ENCODE data around the gene METAP2. TPM values are rescaled to one million over a fixed set of nuclear protein-coding genes. Genes with fewer than 3 reads are reported as not detected.

Gene METAP2
- total RNA-seq, 1 experiment from 2014 or later, result 86.1 TPM

DNA sequence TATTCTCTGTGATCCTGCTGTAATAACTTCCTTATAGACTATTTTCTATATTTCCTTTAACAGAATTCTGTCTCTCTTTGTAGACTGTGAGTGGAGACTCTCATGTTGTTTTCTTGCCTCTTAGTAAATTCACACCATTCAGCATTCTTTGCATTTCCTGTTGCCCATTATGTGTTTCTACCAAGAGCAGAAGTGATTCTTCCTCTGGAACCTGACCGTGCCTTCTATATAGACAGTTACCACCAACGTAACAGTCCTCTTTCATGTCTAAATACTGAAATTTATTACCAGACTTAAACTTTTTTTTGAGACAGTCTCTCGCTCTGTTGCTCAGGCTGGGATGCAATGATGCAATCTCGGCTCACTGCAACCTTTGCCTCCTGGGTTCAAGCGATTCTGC, 31.1 kb downstream of the METAP2 start:
- Histone ChIP-seq H3K36me3 (ENCODE audit: control insufficient read depth, insufficient read depth, low read length) (peaks cover 16% of the 10 kb centered on the region), H3K9me3 (ENCODE audit: control insufficient read depth, insufficient read depth, low read depth, low read length) (no peaks in the 10 kb centered on the region), H3K4me1 (ENCODE audit: control insufficient read depth, insufficient read depth, low read length) (no peaks in the 10 kb centered on the region), H3K27me3 (ENCODE audit: control insufficient read depth, insufficient read depth, low read length) (no peaks in the 10 kb centered on the region), H3K27ac (ENCODE audit: low read length) (no peak overlapping the region), H3K4me3 (ENCODE audit: low read depth in 2 of 2, low read length in 2 of 2) (no peak overlapping the region)
- in situ Hi-C loops (cut with HindIII; ENCODE audit: low pct_unique_long_range_greater_than_20kb, low sequenced_read_pairs) (no loop called here), intact Hi-C loops (cut with micrococcal nuclease; ENCODE audit: unreplicated experiment) (no loop called here)
- CTCF ChIA-PET, result no interaction called here
- no TSS peak for BruUV-seq (replicated peaks)
- ATAC-seq, result no peak
- no peak for TF ChIP-seq TCF7L2 (IDR thresholded peaks at IDR 0.05; ENCODE audit: low read depth, low read length)
- no peak for TF ChIP-seq POLR2AphosphoS5 (IDR thresholded peaks at IDR 0.05; ENCODE audit: low read depth, low read length)
- TF ChIP-seq SIN3A (IDR thresholded peaks at IDR 0.05; ENCODE audit: borderline replicate concordance, insufficient read depth, low read depth, low read length), result no peak
- TF ChIP-seq, protein P1, sequence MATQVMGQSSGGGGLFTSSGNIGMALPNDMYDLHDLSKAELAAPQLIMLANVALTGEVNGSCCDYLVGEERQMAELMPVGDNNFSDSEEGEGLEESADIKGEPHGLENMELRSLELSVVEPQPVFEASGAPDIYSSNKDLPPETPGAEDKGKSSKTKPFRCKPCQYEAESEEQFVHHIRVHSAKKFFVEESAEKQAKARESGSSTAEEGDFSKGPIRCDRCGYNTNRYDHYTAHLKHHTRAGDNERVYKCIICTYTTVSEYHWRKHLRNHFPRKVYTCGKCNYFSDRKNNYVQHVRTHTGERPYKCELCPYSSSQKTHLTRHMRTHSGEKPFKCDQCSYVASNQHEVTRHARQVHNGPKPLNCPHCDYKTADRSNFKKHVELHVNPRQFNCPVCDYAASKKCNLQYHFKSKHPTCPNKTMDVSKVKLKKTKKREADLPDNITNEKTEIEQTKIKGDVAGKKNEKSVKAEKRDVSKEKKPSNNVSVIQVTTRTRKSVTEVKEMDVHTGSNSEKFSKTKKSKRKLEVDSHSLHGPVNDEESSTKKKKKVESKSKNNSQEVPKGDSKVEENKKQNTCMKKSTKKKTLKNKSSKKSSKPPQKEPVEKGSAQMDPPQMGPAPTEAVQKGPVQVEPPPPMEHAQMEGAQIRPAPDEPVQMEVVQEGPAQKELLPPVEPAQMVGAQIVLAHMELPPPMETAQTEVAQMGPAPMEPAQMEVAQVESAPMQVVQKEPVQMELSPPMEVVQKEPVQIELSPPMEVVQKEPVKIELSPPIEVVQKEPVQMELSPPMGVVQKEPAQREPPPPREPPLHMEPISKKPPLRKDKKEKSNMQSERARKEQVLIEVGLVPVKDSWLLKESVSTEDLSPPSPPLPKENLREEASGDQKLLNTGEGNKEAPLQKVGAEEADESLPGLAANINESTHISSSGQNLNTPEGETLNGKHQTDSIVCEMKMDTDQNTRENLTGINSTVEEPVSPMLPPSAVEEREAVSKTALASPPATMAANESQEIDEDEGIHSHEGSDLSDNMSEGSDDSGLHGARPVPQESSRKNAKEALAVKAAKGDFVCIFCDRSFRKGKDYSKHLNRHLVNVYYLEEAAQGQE (IDR thresholded peaks at IDR 0.05; ENCODE audit: insufficient read depth in 1 of 2, low read depth in 2 of 2, low read length in 1 of 2), result no peak
- TF ChIP-seq, protein P2, sequence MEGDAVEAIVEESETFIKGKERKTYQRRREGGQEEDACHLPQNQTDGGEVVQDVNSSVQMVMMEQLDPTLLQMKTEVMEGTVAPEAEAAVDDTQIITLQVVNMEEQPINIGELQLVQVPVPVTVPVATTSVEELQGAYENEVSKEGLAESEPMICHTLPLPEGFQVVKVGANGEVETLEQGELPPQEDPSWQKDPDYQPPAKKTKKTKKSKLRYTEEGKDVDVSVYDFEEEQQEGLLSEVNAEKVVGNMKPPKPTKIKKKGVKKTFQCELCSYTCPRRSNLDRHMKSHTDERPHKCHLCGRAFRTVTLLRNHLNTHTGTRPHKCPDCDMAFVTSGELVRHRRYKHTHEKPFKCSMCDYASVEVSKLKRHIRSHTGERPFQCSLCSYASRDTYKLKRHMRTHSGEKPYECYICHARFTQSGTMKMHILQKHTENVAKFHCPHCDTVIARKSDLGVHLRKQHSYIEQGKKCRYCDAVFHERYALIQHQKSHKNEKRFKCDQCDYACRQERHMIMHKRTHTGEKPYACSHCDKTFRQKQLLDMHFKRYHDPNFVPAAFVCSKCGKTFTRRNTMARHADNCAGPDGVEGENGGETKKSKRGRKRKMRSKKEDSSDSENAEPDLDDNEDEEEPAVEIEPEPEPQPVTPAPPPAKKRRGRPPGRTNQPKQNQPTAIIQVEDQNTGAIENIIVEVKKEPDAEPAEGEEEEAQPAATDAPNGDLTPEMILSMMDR (IDR thresholded peaks at IDR 0.05), result no peak
- no peak for DNase-seq (ENCODE audit: low read depth, low spot score)
- POLR2A ChIA-PET, result interaction anchor here (0.5 kb wide), 1 partner anchor 761 kb away, joined by 3 read pairs; no protein-coding TSS in a partner anchor

DNA sequence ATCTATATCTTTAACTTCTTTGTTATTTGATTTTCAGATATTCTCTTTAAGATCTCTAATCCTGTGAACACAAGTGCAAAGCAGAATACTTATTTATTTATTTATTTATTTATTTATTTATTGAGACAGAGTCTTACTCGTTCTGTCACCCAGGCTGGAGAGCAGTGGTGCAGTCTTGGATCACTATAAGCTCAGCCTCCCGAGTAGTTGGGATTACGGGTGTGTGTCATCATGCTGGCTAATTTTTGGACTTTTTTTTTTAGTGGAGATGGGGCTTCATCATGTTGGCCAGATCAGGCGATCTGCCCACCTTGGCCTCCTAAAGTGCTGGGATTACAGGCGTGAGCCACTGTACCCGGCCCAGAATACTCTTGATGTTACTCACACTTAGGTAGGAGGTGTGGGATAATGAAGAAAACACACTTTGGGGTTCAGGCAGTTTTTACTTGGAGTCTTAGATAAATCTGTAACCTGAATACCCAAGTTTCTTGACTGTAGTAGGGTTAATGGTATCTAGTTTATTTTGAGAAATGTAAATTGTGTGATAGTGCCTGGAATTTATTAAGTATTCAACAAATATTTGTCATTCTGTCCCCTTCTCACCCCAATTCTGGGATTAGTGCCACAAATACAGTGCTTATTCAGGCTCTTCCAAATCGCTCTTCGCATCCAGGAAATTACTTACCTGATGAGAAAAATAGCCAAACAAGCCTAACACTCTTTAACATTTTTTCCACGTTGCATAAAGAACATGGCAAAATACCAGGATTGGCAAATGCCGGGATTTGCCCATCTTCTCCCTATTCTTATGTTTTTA, 33.0 kb downstream of the METAP2 start:
- in situ Hi-C loops (cut with HindIII; ENCODE audit: low pct_unique_long_range_greater_than_20kb, low sequenced_read_pairs) (no loop called here), intact Hi-C loops (cut with micrococcal nuclease; ENCODE audit: unreplicated experiment) (no loop called here)
- Histone ChIP-seq H3K27ac (ENCODE audit: low read length) (no peak overlapping the region), H3K36me3 (ENCODE audit: control insufficient read depth, insufficient read depth, low read length) (peaks cover 20% of the 10 kb centered on the region), H3K9me3 (ENCODE audit: control insufficient read depth, insufficient read depth, low read depth, low read length) (no peaks in the 10 kb centered on the region), H3K4me3 (ENCODE audit: low read depth in 2 of 2, low read length in 2 of 2) (no peak overlapping the region), H3K27me3 (ENCODE audit: control insufficient read depth, insufficient read depth, low read length) (no peaks in the 10 kb centered on the region), H3K4me1 (ENCODE audit: control insufficient read depth, insufficient read depth, low read length) (no peaks in the 10 kb centered on the region)
- no TSS peak for BruUV-seq (replicated peaks)
- ATAC-seq (no peak), DNase-seq (ENCODE audit: low read depth, low spot score) (no peak)
- TF ChIP-seq TCF7L2 (IDR thresholded peaks at IDR 0.05; ENCODE audit: low read depth, low read length) (no peak), POLR2AphosphoS5 (IDR thresholded peaks at IDR 0.05; ENCODE audit: low read depth, low read length) (no peak), SIN3A (IDR thresholded peaks at IDR 0.05; ENCODE audit: borderline replicate concordance, insufficient read depth, low read depth, low read length) (no peak)
- TF ChIP-seq, protein P1 (IDR thresholded peaks at IDR 0.05; ENCODE audit: insufficient read depth in 1 of 2, low read depth in 2 of 2, low read length in 1 of 2), result no peak
- TF ChIP-seq, protein P2 (IDR thresholded peaks at IDR 0.05), result no peak
- ChIA-PET POLR2A (interaction anchor here (0.6 kb wide), 1 partner anchor 115 kb away, joined by 6 read pairs; no protein-coding TSS in a partner anchor), CTCF (interaction anchor here (0.7 kb wide), 1 partner anchor 25 kb away, joined by 6 read pairs; no protein-coding TSS in a partner anchor)

All from Panc1 (cell line).